Uterus (tissue), 2 donors: ENCODE measurements around the gene ACOXL.

Experiments
- POLR2A ChIP-seq, 2 donors: fragments of 450-650 bp; IDR thresholded peaks; one replicate each; pipeline ENCODE4 v1.6.1; 2016; ENCODE audit warnings: antibody characterized with exemption in 2 of 2, mild to moderate bottlenecking in 1 of 2, moderate library complexity in 1 of 2
- TF ChIP-seq, protein P1 (sequence below), 4 experiments: fragments of 200-600 bp in 2 of 4; fragments of 450-650 bp in 2 of 4; sonication (generic) in 2 of 4; IDR thresholded peaks; one replicate each; pipeline ENCODE4 v1.5.1; 2016 to 2019; ENCODE audit warnings: antibody characterized with exemption in 4 of 4, mild to moderate bottlenecking in 2 of 4, moderate library complexity in 1 of 4

DNA sequence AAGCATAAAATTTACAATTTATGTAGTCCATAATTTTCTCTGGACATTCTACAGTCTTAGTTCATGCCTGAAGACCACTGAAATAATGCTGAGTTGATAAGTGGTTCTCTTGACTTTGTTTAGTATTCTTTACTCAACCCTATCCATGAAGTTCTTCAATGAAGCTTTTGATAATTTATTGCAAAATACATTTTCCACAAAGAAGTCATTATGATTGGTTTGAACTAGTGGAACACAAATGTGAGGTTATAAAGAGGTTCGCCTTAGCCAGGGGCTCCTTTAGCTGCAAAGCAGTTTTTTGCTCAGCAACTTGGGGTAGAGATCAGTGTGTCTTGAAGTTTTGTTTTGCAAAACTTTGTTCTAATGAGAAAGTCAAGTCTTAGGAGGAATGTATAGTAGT lies 394.2 kb downstream of the ACOXL start:
- TF ChIP-seq, protein P1, sequence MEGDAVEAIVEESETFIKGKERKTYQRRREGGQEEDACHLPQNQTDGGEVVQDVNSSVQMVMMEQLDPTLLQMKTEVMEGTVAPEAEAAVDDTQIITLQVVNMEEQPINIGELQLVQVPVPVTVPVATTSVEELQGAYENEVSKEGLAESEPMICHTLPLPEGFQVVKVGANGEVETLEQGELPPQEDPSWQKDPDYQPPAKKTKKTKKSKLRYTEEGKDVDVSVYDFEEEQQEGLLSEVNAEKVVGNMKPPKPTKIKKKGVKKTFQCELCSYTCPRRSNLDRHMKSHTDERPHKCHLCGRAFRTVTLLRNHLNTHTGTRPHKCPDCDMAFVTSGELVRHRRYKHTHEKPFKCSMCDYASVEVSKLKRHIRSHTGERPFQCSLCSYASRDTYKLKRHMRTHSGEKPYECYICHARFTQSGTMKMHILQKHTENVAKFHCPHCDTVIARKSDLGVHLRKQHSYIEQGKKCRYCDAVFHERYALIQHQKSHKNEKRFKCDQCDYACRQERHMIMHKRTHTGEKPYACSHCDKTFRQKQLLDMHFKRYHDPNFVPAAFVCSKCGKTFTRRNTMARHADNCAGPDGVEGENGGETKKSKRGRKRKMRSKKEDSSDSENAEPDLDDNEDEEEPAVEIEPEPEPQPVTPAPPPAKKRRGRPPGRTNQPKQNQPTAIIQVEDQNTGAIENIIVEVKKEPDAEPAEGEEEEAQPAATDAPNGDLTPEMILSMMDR (IDR thresholded peaks at IDR 0.05), result no peak
- no peak for TF ChIP-seq POLR2A (IDR thresholded peaks at IDR 0.05)
